GM23248 (cell line): ENCODE measurements around the gene ZNF491. TPM values are rescaled to one million over a fixed set of nuclear protein-coding genes. Genes with fewer than 3 reads are reported as not detected.
"Not testable (repeated sequence)": the region's sequence is repeated elsewhere in the genome, so short reads cannot be mapped to it uniquely, and the experiment has no call there.

Source experiments
- DNase-seq: peaks from one replicate; pipeline ENCODE4 v3.0.0-alpha.2; 2015
- H2AFZ ChIP-seq: fragments of 200-600 bp; sonication (generic); 2 replicates; pipeline ENCODE4 v1.6.1; 2016; ENCODE audit warnings: antibody characterized with exemption
- H3F3A ChIP-seq: fragments of 200-600 bp; sonication (generic); 2 replicates; pipeline ENCODE4 v1.6.1; 2016; ENCODE audit warnings: mild to moderate bottlenecking, antibody characterized with exemption, mixed run types; ENCODE audit not compliant: insufficient read depth
- H3K27ac ChIP-seq: fragments of 200-600 bp; sonication (generic); 2 replicates; pipeline ENCODE4 v1.5.1; 2016; ENCODE audit warnings: mild to moderate bottlenecking
- H3K27me3 ChIP-seq: fragments of 200-600 bp; sonication (generic); replicated peaks from 2 replicates; pipeline ENCODE4 v1.6.1; 2016; ENCODE audit warnings: mild to moderate bottlenecking; ENCODE audit not compliant: insufficient read depth
- H3K36me3 ChIP-seq: fragments of 200-600 bp; sonication (generic); 2 replicates; pipeline ENCODE4 v1.6.1; 2016; ENCODE audit warnings: low read depth, mild to moderate bottlenecking
- H3K4me1 ChIP-seq: fragments of 200-600 bp; sonication (generic); 2 replicates; pipeline ENCODE4 v1.6.1; 2016; ENCODE audit warnings: mild to moderate bottlenecking; ENCODE audit not compliant: insufficient read depth
- H3K4me2 ChIP-seq: fragments of 200-600 bp; sonication (generic); one replicate; pipeline ENCODE4 v1.6.1; 2016; ENCODE audit warnings: mild to moderate bottlenecking; ENCODE audit not compliant: unreplicated experiment
- H3K4me3 ChIP-seq: fragments of 200-600 bp; sonication (generic); 2 replicates; pipeline ENCODE4 v1.5.1; 2016; ENCODE audit warnings: mild to moderate bottlenecking
- H3K79me2 ChIP-seq: fragments of 200-600 bp; sonication (generic); 2 replicates; pipeline ENCODE4 v1.6.1; 2016; ENCODE audit warnings: mild to moderate bottlenecking; ENCODE audit not compliant: insufficient read depth
- H3K9ac ChIP-seq: fragments of 200-600 bp; sonication (generic); 2 replicates; pipeline ENCODE4 v1.6.1; 2016; ENCODE audit warnings: mild to moderate bottlenecking
- H3K9me2 ChIP-seq: fragments of 200-600 bp; sonication (generic); 2 replicates; pipeline ENCODE4 v1.6.1; 2016; ENCODE audit warnings: mixed run types, mild to moderate bottlenecking, moderate library complexity; ENCODE audit not compliant: insufficient read depth
- H3K9me3 ChIP-seq: fragments of 200-600 bp; sonication (generic); one replicate; pipeline ENCODE4 v1.6.1; 2017; ENCODE audit warnings: low read depth
- H4K20me1 ChIP-seq: fragments of 200-600 bp; sonication (generic); 2 replicates; pipeline ENCODE4 v1.6.0; 2016; ENCODE audit not compliant: insufficient read depth
- EZH2 ChIP-seq: fragments of 200-600 bp; sonication (generic); IDR thresholded peaks from 2 replicates; pipeline ENCODE4 v1.6.1; 2018; ENCODE audit warnings: antibody characterized with exemption, mild to moderate bottlenecking; ENCODE audit not compliant: insufficient read depth, poor library complexity, severe bottlenecking
- EZH2phosphoT487 ChIP-seq: fragments of 200-600 bp; sonication (generic); IDR thresholded peaks from 2 replicates; pipeline ENCODE4 v1.6.1; 2018; ENCODE audit warnings: antibody characterized with exemption, moderate library complexity, mild to moderate bottlenecking, low read depth; ENCODE audit not compliant: insufficient read depth
- WGBS, 2 experiments: methylation state at CpG; one replicate each; pipeline ENCODE4 v1.1.6; 2015 to 2017; ENCODE audit warnings: low lambda C conversion rate in 2 of 2, low coverage in 1 of 2; ENCODE audit errors: missing lambda C conversion rate in 2 of 2; 5-methylcytosine and 5-hydroxymethylcytosine counted together
- in situ Hi-C: fragments of 300-500 bp; cut with MboI; formaldehyde crosslinking; loops from 2 replicates; pipeline ENCODE4 v1.15.0; 2020
- polyA plus RNA-seq: library from polyadenylated mRNA; unstranded; fragments of >200 nt; fragmentation: Nextera tagmentation; extraction: Ambion mirVana; gene quantifications from 2 replicates; pipeline ENCODE4 v1.2.1, GENCODE V29; 2016
- total RNA-seq: library from RNA; depleted of rRNA; stranded (reverse); fragments of >200 nt; shearing (Covaris generic); gene quantifications from 2 replicates; pipeline ENCODE4 v1.2.3, GENCODE V29; 2014

Gene ZNF491
- total and polyA plus RNA-seq, 2 experiments from 2014 or later = 1.4 to 1.6 TPM

- Histone ChIP-seq H3K36me3 (peaks cover 37% of the 10 kb centered on the region), H3F3A (no peaks in the 10 kb centered on the region), H3K9me3 (no peaks in the 10 kb centered on the region), H3K79me2 (peaks cover 20% of the 10 kb centered on the region), H3K9ac (no peak overlapping the region), H3K9me2 (no peaks in the 10 kb centered on the region), H3K4me1 (no peaks in the 10 kb centered on the region), H3K27ac (no peak overlapping the region), H3K27me3 (no peaks in the 10 kb centered on the region), H2AFZ (no peak overlapping the region), H4K20me1 (no peaks in the 10 kb centered on the region), H3K4me2 (no peak overlapping the region), H3K4me3 (no peak overlapping the region)
- in situ Hi-C loops = no loop called here
- WGBS, 2 experiments = 96 to 97% methylated on average over 8 of the region's 8 CpGs
- DNase-seq = no peak
- TF ChIP-seq EZH2phosphoT487 (no peak), EZH2 (no peak)
Measured at GRCh38 chr19:11832253-11832912, 34.1 kb downstream of the ZNF491 start.

GRCh38 chr19:11833541-11833940, 35.2 kb downstream of the ZNF491 start:
- no peaks in the 10 kb centered on the region for H4K20me1 ChIP-seq
- no peak overlapping the region for H3K27ac ChIP-seq
- peaks cover 37% of the 10 kb centered on the region for H3K36me3 ChIP-seq
- no peaks in the 10 kb centered on the region for H3F3A ChIP-seq
- no peak overlapping the region for H2AFZ ChIP-seq
- TF ChIP-seq EZH2phosphoT487 = no peak
- TF ChIP-seq EZH2 = no peak
- H3K27me3 ChIP-seq = no peaks in the 10 kb centered on the region
- H3K9me3 ChIP-seq = no peaks in the 10 kb centered on the region
- H3K9me2 ChIP-seq = no peaks in the 10 kb centered on the region
- 95 to 96% methylated on average over 2 of the region's 2 CpGs for WGBS, 2 experiments
- no peak overlapping the region for H3K4me3 ChIP-seq
- no peaks in the 10 kb centered on the region for H3K4me1 ChIP-seq
- no peak overlapping the region for H3K9ac ChIP-seq
- in situ Hi-C loops = no loop called here
- no peak overlapping the region for H3K4me2 ChIP-seq
- H3K79me2 ChIP-seq = peaks cover 9% of the 10 kb centered on the region
- no peak for DNase-seq

- in situ Hi-C loops, H3F3A ChIP-seq, H3K27ac ChIP-seq, H3K9me2 ChIP-seq, H3K9ac ChIP-seq, H3K9me3 ChIP-seq, H3K27me3 ChIP-seq, H2AFZ ChIP-seq, H3K4me2 ChIP-seq, H3K4me3 ChIP-seq, H4K20me1 ChIP-seq, DNase-seq, H3K4me1 ChIP-seq, H3K79me2 ChIP-seq: not testable (repeated sequence)
- WGBS, 2 experiments = 86 to 92% methylated on average over 2 of the region's 2 CpGs
- H3K36me3 ChIP-seq = peaks cover 37% of the 10 kb centered on the region
Measured at GRCh38 chr19:11835626-11836066, 37.3 kb downstream of the ZNF491 start.

GRCh38 chr19:11843722-11844121, 45.4 kb downstream of the ZNF491 start:
- Histone ChIP-seq H3K9ac (no peak overlapping the region), H3K9me3 (no peaks in the 10 kb centered on the region), H3K79me2 (peaks cover 2% of the 10 kb centered on the region; the same call in 1 of the 2 replicates), H3K4me1 (no peaks in the 10 kb centered on the region), H3K27ac (no peak overlapping the region), H3K27me3 (no peaks in the 10 kb centered on the region; the same call in 1 of the 2 replicates), H3K4me3 (no peak overlapping the region), H3K36me3 (no peaks in the 10 kb centered on the region), H3K4me2 (no peak overlapping the region), H4K20me1 (no peaks in the 10 kb centered on the region), H3K9me2 (no peaks in the 10 kb centered on the region), H3F3A (peaks cover 3% of the 10 kb centered on the region; the same call in 1 of the 2 replicates), H2AFZ (no peak overlapping the region)
- WGBS, 2 experiments = 16 to 31% methylated on average over 2 of the region's 2 CpGs
- TF ChIP-seq EZH2 (no peak), EZH2phosphoT487 (no peak)
- in situ Hi-C loops = no loop called here
- peak; percentile 3 for DNase-seq

GRCh38 chr19:11847615-11848014, 49.3 kb downstream of the ZNF491 start:
- H3K4me1 ChIP-seq, H3K9ac ChIP-seq, H3K9me2 ChIP-seq, in situ Hi-C loops, H3K27ac ChIP-seq, H3K36me3 ChIP-seq, H3K4me3 ChIP-seq, H3K27me3 ChIP-seq, H3K9me3 ChIP-seq, H3K4me2 ChIP-seq, H4K20me1 ChIP-seq, H3F3A ChIP-seq: not testable (repeated sequence)
- 28 to 31% methylated on average over 6 of the region's 6 CpGs for WGBS, 2 experiments
- Histone ChIP-seq H2AFZ (peak overlapping the region; percentile 92; the same call in 1 of the 2 replicates), H3K79me2 (peaks cover 41% of the 10 kb centered on the region)
- peak; percentile 48 for DNase-seq
